ENCODE measurements around the gene ZKSCAN5.

ZKSCAN5 gene

GRCh38 chr7:99504603-99505323, at the start of gene ZKSCAN5:
Gene ZKSCAN5 (plus strand): TSS chr7:99504662. CDS start chr7:99506045, 1,383 bp downstream.
- DNase-seq, result peak; percentile 88 to 100 (median 98)

DNA sequence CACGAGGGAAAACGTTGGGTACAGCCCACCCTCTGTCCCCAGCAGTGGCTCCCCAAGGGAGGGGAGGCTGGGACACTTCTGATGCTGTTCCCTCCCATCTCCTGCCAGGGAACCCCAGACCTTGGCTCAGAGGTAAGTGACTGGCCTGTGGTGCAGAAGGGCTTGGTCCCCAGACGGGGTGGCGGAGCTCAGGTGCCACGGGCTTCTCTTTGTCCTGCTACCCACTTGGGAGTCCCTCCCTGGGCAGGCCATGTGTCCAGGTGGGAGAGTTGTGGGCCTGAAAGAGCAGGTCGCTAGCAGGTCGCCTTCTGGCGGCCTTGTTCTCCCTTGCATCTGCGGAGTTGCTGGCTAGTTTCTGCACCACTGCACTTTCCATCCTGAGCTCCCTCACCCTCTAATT, 48.6 kb upstream of the ZKSCAN5 start:
- no peak for DNase-seq

DNA sequence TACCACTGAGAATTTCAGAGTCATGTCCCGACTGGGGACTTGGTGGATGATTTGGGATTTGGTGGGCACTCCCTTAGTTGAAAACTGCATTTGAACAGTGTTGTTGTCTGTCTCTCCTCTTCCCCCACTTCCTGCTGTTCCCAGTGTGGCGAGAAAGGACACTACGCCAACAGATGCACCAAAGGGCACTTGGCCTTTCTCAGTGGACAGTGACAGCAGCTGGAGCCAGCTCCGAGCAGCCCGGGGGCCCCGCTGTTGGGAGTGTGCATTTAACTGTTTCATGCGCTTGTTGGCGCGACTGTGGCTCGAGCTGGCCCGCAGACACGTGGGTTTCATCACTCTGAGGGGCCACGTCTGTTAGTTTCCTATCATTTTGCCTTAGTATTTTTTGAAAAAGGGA, 48.2 kb upstream of the ZKSCAN5 start:
- DNase-seq, result peak in 6 of 58 donors; percentile 6 to 23 (median 18)

GRCh38 chr7:99457050-99457649, 47.3 kb upstream of the ZKSCAN5 start:
- DNase-seq, result no peak

DNA sequence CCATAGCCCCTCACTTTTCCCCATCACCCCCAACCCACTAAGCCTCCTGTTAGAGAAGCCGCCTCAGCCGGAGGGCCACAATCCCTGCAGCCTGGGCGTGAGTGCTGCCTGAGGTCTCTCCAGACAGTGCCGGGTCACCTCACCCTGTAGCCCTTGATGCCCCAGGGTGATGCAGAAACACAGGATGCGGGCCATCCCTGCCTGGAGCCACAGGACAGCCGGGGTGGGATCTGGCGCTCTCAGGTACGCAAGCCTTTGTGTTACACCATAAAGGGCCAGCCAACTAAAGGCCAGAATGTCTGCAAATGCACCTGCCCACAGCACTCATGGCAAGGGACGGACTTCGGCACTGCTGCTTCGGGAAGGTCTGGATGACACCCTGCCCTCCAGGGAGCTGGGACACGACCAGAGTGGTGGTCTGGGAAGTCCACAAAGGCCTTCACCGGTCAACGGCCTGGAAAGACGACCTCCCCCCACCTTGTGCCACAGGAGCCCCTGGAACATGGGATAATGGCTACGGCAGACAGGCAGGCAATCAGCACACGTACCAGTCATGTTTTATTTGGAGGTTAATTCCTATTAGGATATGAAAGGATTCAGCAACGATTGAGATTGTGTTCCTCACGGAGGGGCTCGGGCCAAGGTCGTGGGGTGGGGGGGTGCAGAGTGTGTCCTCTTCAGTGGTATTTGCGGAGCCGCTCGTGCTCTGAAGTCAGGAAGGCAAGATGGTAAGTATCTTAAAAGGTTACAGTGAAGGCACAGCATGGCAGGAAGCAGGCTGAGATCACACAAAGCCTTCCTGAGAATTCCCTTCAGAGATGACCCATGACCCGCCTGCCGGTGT, 46.6 kb upstream of the ZKSCAN5 start:
- DNase-seq, result no peak

DNA sequence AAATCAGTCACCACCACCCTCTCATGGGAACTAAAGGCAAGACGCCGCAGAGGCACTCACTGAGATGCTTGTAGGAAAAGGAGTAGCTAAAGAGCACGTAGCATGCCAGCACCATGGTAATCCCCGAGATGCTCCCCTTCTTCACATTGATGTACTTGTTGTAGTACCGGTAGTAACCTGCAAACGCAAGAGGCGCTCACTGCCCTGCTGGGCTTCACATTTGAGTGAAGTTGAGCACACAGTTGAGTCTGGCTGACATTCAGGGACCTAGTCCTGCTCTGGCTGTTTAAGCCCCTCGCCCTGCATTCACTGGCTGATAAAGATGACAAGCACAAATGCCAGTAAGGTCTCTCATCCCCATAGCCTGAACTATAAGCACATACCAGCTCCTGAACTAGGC, 45.4 kb upstream of the ZKSCAN5 start:
- peak in 2 of 58 donors; percentile 10 to 14 for DNase-seq

DNA sequence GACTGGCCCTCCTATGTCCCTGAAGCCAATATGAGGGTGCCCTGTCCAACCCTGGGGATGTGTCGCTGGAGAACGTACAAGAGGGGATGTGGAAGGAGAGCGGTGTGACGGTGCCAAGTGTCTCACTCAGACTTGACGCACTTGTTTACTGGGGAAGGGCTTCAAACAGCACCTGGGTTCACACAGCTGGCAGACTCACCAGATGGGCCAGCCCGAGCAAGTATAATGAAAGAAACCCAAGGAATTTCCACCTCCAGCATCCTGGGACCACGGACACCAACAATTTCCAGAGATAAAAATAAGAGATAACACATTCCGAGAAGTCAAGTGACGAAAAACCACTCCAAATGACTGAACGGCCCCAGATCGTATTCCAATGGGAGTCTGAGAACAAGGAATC, 43.8 kb upstream of the ZKSCAN5 start:
- DNase-seq, result no peak

DNA sequence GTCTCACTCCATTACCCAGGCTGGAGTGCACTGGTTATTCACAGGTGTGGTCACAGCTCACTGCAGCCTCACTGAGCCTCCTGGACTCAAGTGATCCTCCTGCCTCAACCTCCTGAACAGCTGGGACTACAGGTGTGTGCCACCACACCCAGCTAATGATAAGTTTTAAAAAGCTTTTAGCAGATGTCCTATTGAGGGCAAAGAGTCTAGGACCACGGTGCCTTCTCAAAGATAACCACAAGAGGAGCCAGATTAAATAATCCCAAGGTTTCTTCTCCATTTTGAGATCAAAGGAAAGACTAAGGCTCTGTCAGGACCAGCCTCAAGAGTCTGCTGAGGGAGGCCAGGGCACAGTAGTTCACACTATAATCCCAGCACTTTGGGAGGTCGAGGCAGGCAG, 43.2 kb upstream of the ZKSCAN5 start:
- DNase-seq, result no peak

DNA sequence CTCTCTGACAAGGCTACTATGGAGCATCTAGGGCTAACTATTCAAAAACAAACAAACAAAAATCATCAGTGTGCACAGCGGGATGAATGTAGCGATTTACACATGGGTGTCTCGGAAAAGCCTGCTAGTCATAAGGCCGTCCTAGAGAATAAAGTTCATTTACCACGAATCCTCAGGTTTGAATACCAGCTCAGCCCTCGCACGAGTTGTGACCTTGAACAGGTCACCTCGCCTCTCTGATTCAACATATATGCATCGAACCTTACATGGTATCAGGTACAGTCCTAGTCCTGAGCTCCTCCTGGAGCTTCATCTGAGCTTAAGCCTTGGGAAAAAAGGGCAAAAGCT, 39.1 kb upstream of the ZKSCAN5 start:
- no peak for DNase-seq

GRCh38 chr7:99468336-99468918, 36.0 kb upstream of the ZKSCAN5 start:
- DNase-seq, result no peak

DNA sequence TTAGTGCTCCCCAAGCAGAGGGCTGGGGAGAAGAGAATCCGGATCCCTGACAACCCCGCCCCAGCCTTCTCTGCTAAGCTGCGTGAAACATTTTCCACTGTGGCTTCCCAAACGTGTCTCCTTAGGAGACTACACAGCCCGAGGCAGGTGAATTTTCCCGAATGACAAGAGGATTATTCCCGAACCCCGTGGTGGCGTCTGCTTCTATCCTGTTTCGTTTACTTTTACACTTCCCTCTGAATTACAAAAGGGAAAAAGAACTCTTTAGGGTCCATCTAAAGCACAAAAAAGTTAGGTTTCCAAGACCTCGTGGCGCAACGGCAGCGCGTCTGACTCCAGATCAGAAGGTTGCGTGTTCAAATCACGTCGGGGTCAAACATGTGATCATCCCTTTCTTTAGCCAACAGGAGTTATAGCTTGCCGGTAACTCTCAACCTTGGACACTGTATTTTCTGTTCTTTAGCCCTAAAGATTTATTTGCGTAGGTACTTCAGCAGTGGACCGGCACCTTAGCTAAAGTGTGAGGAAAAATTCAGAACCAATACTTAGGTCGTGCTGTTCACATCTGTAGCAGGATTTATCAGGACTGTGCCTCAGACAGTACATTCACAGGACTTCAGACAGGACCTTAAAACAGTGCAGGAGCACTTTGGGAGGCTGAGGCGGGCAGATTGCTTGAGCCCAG, 34.9 kb upstream of the ZKSCAN5 start:
- DNase-seq, result no peak

- peak; percentile 71 to 99 (median 96) for DNase-seq
Observed at GRCh38 chr7:99472561-99473314, 31.7 kb upstream of the ZKSCAN5 start, which contains the start of gene ZNF789. Gene ZNF789 (plus strand): TSS chr7:99472890. CDS start chr7:99476457, 3,567 bp downstream.

- DNase-seq, result peak in 3 of 58 donors; percentile 15 to 59 (median 17)
Observed at GRCh38 chr7:99473315-99473596, 31.2 kb upstream of the ZKSCAN5 start.

DNA sequence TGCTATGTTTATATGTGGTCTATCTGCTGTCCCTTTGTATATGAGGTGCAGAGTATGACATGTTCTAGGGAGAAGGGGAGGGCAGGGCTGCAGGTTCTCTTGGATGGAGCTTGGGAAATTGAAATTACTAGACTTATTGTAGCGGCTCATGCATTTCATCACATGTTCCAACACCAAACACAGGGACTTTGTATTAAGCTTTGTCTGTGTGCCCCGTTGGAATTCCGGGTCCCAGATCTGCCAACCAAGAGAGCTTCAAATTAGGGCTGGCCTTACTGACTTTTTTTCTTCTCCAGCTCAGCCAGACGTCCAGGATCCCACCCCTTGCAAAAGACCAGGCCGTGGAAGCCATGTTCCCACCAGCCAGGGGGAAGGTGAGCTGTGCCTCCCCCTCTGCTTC, 28.4 kb upstream of the ZKSCAN5 start:
- no peak for DNase-seq

DNA sequence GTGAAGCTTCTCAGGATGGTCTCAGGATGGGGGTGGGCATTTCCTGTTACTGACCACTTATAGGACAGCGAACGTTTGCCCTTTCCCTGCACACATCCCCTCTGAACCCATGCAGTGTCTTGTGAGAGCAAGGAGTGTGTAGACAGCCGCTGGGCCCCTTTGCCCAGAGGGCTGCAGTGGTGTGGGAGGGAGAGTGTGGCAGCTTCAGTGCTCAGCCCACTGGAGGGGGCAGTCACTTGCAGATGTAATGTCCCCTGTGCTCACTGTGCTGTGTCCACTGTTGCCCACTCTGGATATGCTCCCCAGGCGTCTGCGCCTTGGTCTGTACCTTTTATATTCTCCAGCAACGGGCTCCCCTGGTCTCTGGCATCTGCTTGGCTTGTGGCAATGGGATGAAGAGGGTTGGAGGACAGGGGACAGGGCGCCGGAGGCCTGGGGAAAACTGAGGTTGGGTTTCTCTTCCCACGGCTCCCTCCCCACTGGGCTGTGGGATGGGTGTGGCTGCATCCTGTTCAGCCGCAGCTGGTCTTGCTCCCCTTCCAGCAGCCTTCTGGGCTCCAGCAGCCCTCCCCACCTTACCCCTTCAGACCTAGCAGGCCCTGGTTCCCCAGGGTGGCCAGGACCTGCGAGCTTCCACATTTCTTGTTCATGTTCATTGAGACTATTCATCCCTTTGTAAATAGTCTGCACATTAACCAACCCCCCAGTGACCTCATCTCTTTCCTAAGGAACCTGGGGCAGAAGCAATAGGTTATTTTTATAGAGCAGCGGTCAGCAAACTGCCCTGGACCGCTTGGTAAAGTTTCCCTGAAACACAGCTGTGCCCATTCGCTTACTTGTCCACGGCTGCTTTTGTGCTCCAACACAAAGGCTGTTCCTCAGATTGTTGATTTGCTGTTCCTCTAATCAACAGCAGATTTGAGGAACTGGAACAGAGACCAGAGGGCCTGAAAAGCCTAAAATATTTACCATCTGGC, 25.7 kb upstream of the ZKSCAN5 start:
- no peak for DNase-seq

- DNase-seq, result no peak
Observed at GRCh38 chr7:99485094-99485493, 19.4 kb upstream of the ZKSCAN5 start.

- no peak for DNase-seq
Observed at GRCh38 chr7:99489235-99489634, 15.2 kb upstream of the ZKSCAN5 start.

DNA sequence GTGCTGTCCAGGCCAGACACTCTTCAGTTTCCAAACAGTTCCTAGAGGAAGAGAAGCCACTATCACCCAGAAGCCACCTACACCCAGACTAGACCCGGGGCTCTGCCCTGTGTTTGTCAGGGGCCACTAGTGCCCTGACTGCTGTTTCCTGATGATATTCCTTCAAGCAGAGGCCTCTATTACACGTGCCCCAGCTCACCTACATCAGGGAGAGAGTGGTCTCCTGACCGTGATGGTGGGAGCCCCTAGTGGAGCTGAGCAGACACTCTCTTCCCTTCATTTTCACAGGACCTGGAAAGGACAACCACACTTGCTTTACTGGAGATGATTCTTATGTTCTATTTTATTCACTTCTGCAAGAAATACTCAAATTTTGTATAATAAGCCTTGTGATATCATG, 13.6 kb upstream of the ZKSCAN5 start:
- DNase-seq, result no peak

DNA sequence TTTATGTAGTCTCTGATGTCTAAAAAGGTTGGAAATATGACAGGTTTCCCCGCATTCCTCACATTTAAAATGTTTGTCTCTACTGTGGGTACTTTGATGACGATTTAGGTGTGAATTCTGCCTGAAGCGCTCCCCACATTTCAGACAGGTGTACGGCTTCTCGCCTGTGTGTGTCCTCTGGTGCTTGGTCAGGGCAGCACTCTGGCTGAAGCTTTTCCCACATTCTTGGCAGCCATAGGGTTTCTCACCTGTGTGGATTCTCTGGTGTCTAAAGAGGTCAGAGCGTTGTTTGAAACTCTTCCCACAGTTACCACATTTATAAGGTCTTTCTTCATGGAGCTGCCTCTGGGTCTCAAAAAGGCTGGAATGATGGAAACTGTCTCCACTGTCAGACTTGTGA, 10.6 kb upstream of the ZKSCAN5 start:
- DNase-seq, result no peak
